ENCODE measurements around the gene NR2F1.

The NR2F1 gene

GRCh38 chr5:93604644-93605515 is 21.9 kb downstream of the NR2F1 start:
- no peak for DNase-seq

- no peak for DNase-seq
Observed at GRCh38 chr5:93606382-93606752, 23.3 kb downstream of the NR2F1 start.

- DNase-seq: no peak
Observed at GRCh38 chr5:93607367-93608258, 24.6 kb downstream of the NR2F1 start.

- DNase-seq: no peak
Observed at GRCh38 chr5:93608855-93609254, 25.8 kb downstream of the NR2F1 start.

GRCh38 chr5:93609762-93610161 is 26.7 kb downstream of the NR2F1 start:
- DNase-seq: no peak

GRCh38 chr5:93610581-93611272 is 27.7 kb downstream of the NR2F1 start:
- DNase-seq: no peak

- no peak for DNase-seq
Observed at GRCh38 chr5:93611273-93611975, 28.4 kb downstream of the NR2F1 start.

- peak; percentile 11 for DNase-seq
Observed at GRCh38 chr5:93611976-93612854, 29.2 kb downstream of the NR2F1 start.

- no peak for DNase-seq
Observed at GRCh38 chr5:93612855-93613243, 29.8 kb downstream of the NR2F1 start.

GRCh38 chr5:93616538-93617174 is 33.6 kb downstream of the NR2F1 start:
- no peak for DNase-seq

- DNase-seq: peak; percentile 71
Observed at GRCh38 chr5:93620487-93621326, 37.7 kb downstream of the NR2F1 start.

- DNase-seq: peak; percentile 22
Observed at GRCh38 chr5:93621327-93621798, 38.3 kb downstream of the NR2F1 start.

GRCh38 chr5:93622240-93622885 is 39.3 kb downstream of the NR2F1 start:
- no peak for DNase-seq

GRCh38 chr5:93623153-93623552 is 40.1 kb downstream of the NR2F1 start:
- no peak for DNase-seq

- no peak for DNase-seq
Observed at GRCh38 chr5:93626801-93627200, 43.8 kb downstream of the NR2F1 start.

GRCh38 chr5:93632327-93632726 is 49.3 kb downstream of the NR2F1 start:
- DNase-seq: no peak

- no peak for DNase-seq
Observed at GRCh38 chr5:93635991-93636390, 53.0 kb downstream of the NR2F1 start.

GRCh38 chr5:93636837-93637236 is 53.8 kb downstream of the NR2F1 start:
- DNase-seq: no peak

- DNase-seq: no peak
Observed at GRCh38 chr5:93637697-93638096, 54.7 kb downstream of the NR2F1 start.
